Glutamatergic neuron (in vitro differentiated cells): ENCODE data around the gene TGFBR2. TPM values are rescaled to one million over a fixed set of nuclear protein-coding genes. Genes with fewer than 3 reads are reported as not detected.

Source experiments
- DNase-seq: peaks from one replicate; pipeline ENCODE4 v3.0.0; 2022
- H3K27ac Mint-ChIP-seq: one replicate; pipeline ENCODE4 v1.8.0; 2020; ENCODE audit warnings: mild to moderate bottlenecking, mixed read lengths, inconsistent platforms; ENCODE audit not compliant: unreplicated experiment
- H3K27me3 Mint-ChIP-seq: one replicate; pipeline ENCODE4 v1.8.0; 2020; ENCODE audit warnings: mild to moderate bottlenecking, moderate library complexity, mixed read lengths, inconsistent platforms; ENCODE audit not compliant: unreplicated experiment
- H3K36me3 Mint-ChIP-seq: one replicate; pipeline ENCODE4 v1.8.0; 2020; ENCODE audit warnings: mild to moderate bottlenecking, mixed read lengths, inconsistent platforms; ENCODE audit not compliant: unreplicated experiment
- H3K4me1 Mint-ChIP-seq: one replicate; pipeline ENCODE4 v1.8.0; 2020; ENCODE audit warnings: mild to moderate bottlenecking, low read depth, mixed read lengths, inconsistent platforms; ENCODE audit not compliant: unreplicated experiment
- H3K4me3 Mint-ChIP-seq: one replicate; pipeline ENCODE4 v1.8.0; 2020; ENCODE audit warnings: mild to moderate bottlenecking, mixed read lengths, inconsistent platforms; ENCODE audit not compliant: unreplicated experiment
- H3K9me3 Mint-ChIP-seq: one replicate; pipeline ENCODE4 v1.8.0; 2020; ENCODE audit warnings: mild to moderate bottlenecking, moderate library complexity, mixed read lengths, inconsistent platforms; ENCODE audit not compliant: unreplicated experiment
- CTCF ChIP-seq: fragments of 200-600 bp; sonication (generic); IDR thresholded peaks from one replicate; pipeline ENCODE4 v1.5.0; 2021; ENCODE audit not compliant: partially characterized antibody, unreplicated experiment
- total RNA-seq: library from RNA; stranded (reverse); fragmentation: NEBNext Ultra II Directional; extraction: Animal tissue kit (Norgen Biotek cat#: 25700); gene quantifications from one replicate; pipeline ENCODE4 v1.2.1, GENCODE V29; 2021; ENCODE audit not compliant: unreplicated experiment

Gene TGFBR2
- total RNA-seq, 1 donor from 2014 or later: 0.96 TPM

- Mint-ChIP-seq H3K4me3 (no peak overlapping the region), H3K27me3 (peaks cover 8% of the 10 kb centered on the region), H3K36me3 (no peaks in the 10 kb centered on the region), H3K9me3 (peaks cover 6% of the 10 kb centered on the region), H3K27ac (no peak overlapping the region), H3K4me1 (peaks cover 3% of the 10 kb centered on the region)
- no peak for TF ChIP-seq CTCF
- no peak for DNase-seq
Observed at GRCh38 chr3:30610702-30611368, 4.4 kb downstream of the TGFBR2 start.

GRCh38 chr3:30611613-30612436 lies 5.4 kb downstream of the TGFBR2 start:
- no peaks in the 10 kb centered on the region for H3K4me1 Mint-ChIP-seq
- H3K27ac Mint-ChIP-seq: no peak overlapping the region
- no peak overlapping the region for H3K4me3 Mint-ChIP-seq
- peaks cover 4% of the 10 kb centered on the region for H3K27me3 Mint-ChIP-seq
- TF ChIP-seq CTCF: no peak
- DNase-seq: no peak
- H3K36me3 Mint-ChIP-seq: no peaks in the 10 kb centered on the region
- H3K9me3 Mint-ChIP-seq: peaks cover 2% of the 10 kb centered on the region

GRCh38 chr3:30612437-30613132 lies 6.2 kb downstream of the TGFBR2 start:
- no peak overlapping the region for H3K4me3 Mint-ChIP-seq
- no peak for TF ChIP-seq CTCF
- no peak for DNase-seq
- peaks cover 4% of the 10 kb centered on the region for H3K27me3 Mint-ChIP-seq
- H3K4me1 Mint-ChIP-seq: no peaks in the 10 kb centered on the region
- H3K27ac Mint-ChIP-seq: no peak overlapping the region
- no peaks in the 10 kb centered on the region for H3K36me3 Mint-ChIP-seq
- peaks cover 2% of the 10 kb centered on the region for H3K9me3 Mint-ChIP-seq

GRCh38 chr3:30613133-30613825 lies 6.9 kb downstream of the TGFBR2 start:
- DNase-seq: no peak
- H3K4me3 Mint-ChIP-seq: no peak overlapping the region
- peaks cover 4% of the 10 kb centered on the region for H3K27me3 Mint-ChIP-seq
- H3K36me3 Mint-ChIP-seq: no peaks in the 10 kb centered on the region
- H3K9me3 Mint-ChIP-seq: peaks cover 2% of the 10 kb centered on the region
- no peak overlapping the region for H3K27ac Mint-ChIP-seq
- no peaks in the 10 kb centered on the region for H3K4me1 Mint-ChIP-seq
- TF ChIP-seq CTCF: no peak
